Stimulated activated effector memory CD8-positive, alpha-beta T cell treated with anti-CD3 and anti-CD28 coated beads, Interleukin-12 subunit alpha, Interleukin-12 subunit beta, amount 100 ng/mL, for 72 hours (primary cell): Measurements from ENCODE around the gene MRFAP1.
"Not testable (repeated sequence)": the region's sequence is repeated elsewhere in the genome, so short reads cannot be mapped to it uniquely, and the experiment has no call there.

Experiments used
- ATAC-seq: fragments of 150-1000 bp; cut with Tn5 transposase; 2 replicates; pipeline ENCODE4 v1.10.0; 2021
- DNase-seq, 2 donors: peaks; one replicate each; pipeline ENCODE4 v3.0.0; 2021 to 2022; ENCODE audit warnings: low spot score in 2 of 2
- H3K27ac Mint-ChIP-seq: one replicate; pipeline ENCODE4 v1.8.0; 2022; ENCODE audit warnings: mild to moderate bottlenecking, mixed read lengths
- H3K36me3 Mint-ChIP-seq: one replicate; pipeline ENCODE4 v1.8.0; 2022; ENCODE audit warnings: mild to moderate bottlenecking, mixed read lengths
- H3K4me1 Mint-ChIP-seq: one replicate; pipeline ENCODE4 v1.8.0; 2022; ENCODE audit warnings: mixed read lengths
- H3K4me3 Mint-ChIP-seq: one replicate; pipeline ENCODE4 v1.8.0; 2022; ENCODE audit warnings: mild to moderate bottlenecking, mixed read lengths
- H3K9me3 Mint-ChIP-seq: one replicate; pipeline ENCODE4 v1.8.0; 2022; ENCODE audit warnings: mixed read lengths

The MRFAP1 gene

GRCh38 chr4:6643141-6643847 is 2.8 kb downstream of the MRFAP1 start:
- H3K4me3 Mint-ChIP-seq: peak overlapping the region; percentile 100
- H3K36me3 Mint-ChIP-seq: peaks cover 49% of the 10 kb centered on the region
- no peak for DNase-seq
- peak overlapping the region; percentile 100 for H3K27ac Mint-ChIP-seq
- ATAC-seq: no peak
- H3K9me3 Mint-ChIP-seq: no peaks in the 10 kb centered on the region
- peaks cover 46% of the 10 kb centered on the region for H3K4me1 Mint-ChIP-seq

- H3K27ac Mint-ChIP-seq: peak overlapping the region; percentile 38
- ATAC-seq: no peak
- no peak for DNase-seq
- H3K9me3 Mint-ChIP-seq: no peaks in the 10 kb centered on the region
- H3K4me1 Mint-ChIP-seq: peaks cover 46% of the 10 kb centered on the region
- H3K4me3 Mint-ChIP-seq: no peak overlapping the region
- peaks cover 47% of the 10 kb centered on the region for H3K36me3 Mint-ChIP-seq
These were observed 4.5 kb downstream of the MRFAP1 start for GRCh38 chr4:6644792-6645530.

GRCh38 chr4:6647169-6647568 is 6.7 kb downstream of the MRFAP1 start:
- H3K27ac Mint-ChIP-seq: peak overlapping the region; percentile 51
- H3K4me3 Mint-ChIP-seq: no peak overlapping the region
- DNase-seq (no peak), ATAC-seq (no peak)
- peaks cover 24% of the 10 kb centered on the region for H3K4me1 Mint-ChIP-seq
- H3K9me3 Mint-ChIP-seq: no peaks in the 10 kb centered on the region
- peaks cover 25% of the 10 kb centered on the region for H3K36me3 Mint-ChIP-seq

- no peak for DNase-seq
- peaks cover 20% of the 10 kb centered on the region for H3K36me3 Mint-ChIP-seq
- H3K27ac Mint-ChIP-seq: peak overlapping the region; percentile 51
- H3K4me1 Mint-ChIP-seq: peaks cover 20% of the 10 kb centered on the region
- H3K4me3 Mint-ChIP-seq: no peak overlapping the region
- H3K9me3 Mint-ChIP-seq: no peaks in the 10 kb centered on the region
- no peak for ATAC-seq
These were observed 7.2 kb downstream of the MRFAP1 start for GRCh38 chr4:6647582-6648230.

- DNase-seq (no peak), ATAC-seq (no peak)
- no peak overlapping the region for H3K27ac Mint-ChIP-seq
- H3K4me3 Mint-ChIP-seq: no peak overlapping the region
- H3K9me3 Mint-ChIP-seq: no peaks in the 10 kb centered on the region
- H3K4me1 Mint-ChIP-seq: peaks cover 6% of the 10 kb centered on the region
- H3K36me3 Mint-ChIP-seq: peaks cover 5% of the 10 kb centered on the region
These were observed 8.7 kb downstream of the MRFAP1 start for GRCh38 chr4:6649216-6649615.

GRCh38 chr4:6654211-6654610 is 13.7 kb downstream of the MRFAP1 start:
- not testable (repeated sequence) for ATAC-seq, DNase-seq, H3K27ac Mint-ChIP-seq, H3K36me3 Mint-ChIP-seq, H3K9me3 Mint-ChIP-seq, H3K4me3 Mint-ChIP-seq, H3K4me1 Mint-ChIP-seq

GRCh38 chr4:6655291-6655690 is 14.8 kb downstream of the MRFAP1 start:
- not testable (repeated sequence) for H3K4me1 Mint-ChIP-seq, H3K27ac Mint-ChIP-seq, ATAC-seq, H3K36me3 Mint-ChIP-seq, H3K4me3 Mint-ChIP-seq, H3K9me3 Mint-ChIP-seq, DNase-seq

GRCh38 chr4:6655924-6656323 is 15.4 kb downstream of the MRFAP1 start:
- Mint-ChIP-seq H3K36me3 (no peaks in the 10 kb centered on the region), H3K4me3 (no peak overlapping the region), H3K27ac (no peak overlapping the region), H3K9me3 (no peaks in the 10 kb centered on the region), H3K4me1 (no peaks in the 10 kb centered on the region)
- ATAC-seq: no peak
- DNase-seq: no peak

- Mint-ChIP-seq H3K4me1 (no peaks in the 10 kb centered on the region), H3K9me3 (no peaks in the 10 kb centered on the region), H3K36me3 (no peaks in the 10 kb centered on the region), H3K4me3 (peak overlapping the region; percentile 64), H3K27ac (no peak overlapping the region)
- no peak for DNase-seq
- no peak for ATAC-seq
These were observed 17.0 kb downstream of the MRFAP1 start for GRCh38 chr4:6657242-6658208.

- ATAC-seq (no peak), DNase-seq (no peak)
- Mint-ChIP-seq H3K4me1 (no peaks in the 10 kb centered on the region), H3K27ac (no peak overlapping the region), H3K36me3 (no peaks in the 10 kb centered on the region), H3K4me3 (peak overlapping the region; percentile 64), H3K9me3 (no peaks in the 10 kb centered on the region)
These were observed 17.7 kb downstream of the MRFAP1 start for GRCh38 chr4:6658209-6658595.

- ATAC-seq (peak; percentile 88), DNase-seq (peak; percentile 51 to 67)
- H3K36me3 Mint-ChIP-seq: no peaks in the 10 kb centered on the region
- H3K4me3 Mint-ChIP-seq: peak overlapping the region; percentile 64
- no peaks in the 10 kb centered on the region for H3K4me1 Mint-ChIP-seq
- no peak overlapping the region for H3K27ac Mint-ChIP-seq
- no peaks in the 10 kb centered on the region for H3K9me3 Mint-ChIP-seq
These were observed 18.2 kb downstream of the MRFAP1 start for GRCh38 chr4:6658597-6659075.

- ATAC-seq (no peak), DNase-seq (no peak)
- Mint-ChIP-seq H3K27ac (no peak overlapping the region), H3K9me3 (no peaks in the 10 kb centered on the region), H3K4me1 (no peaks in the 10 kb centered on the region), H3K36me3 (no peaks in the 10 kb centered on the region), H3K4me3 (no peak overlapping the region)
These were observed 19.4 kb downstream of the MRFAP1 start for GRCh38 chr4:6659897-6660296.

- no peaks in the 10 kb centered on the region for H3K4me1 Mint-ChIP-seq
- no peak for DNase-seq
- H3K27ac Mint-ChIP-seq: no peak overlapping the region
- no peak overlapping the region for H3K4me3 Mint-ChIP-seq
- H3K9me3 Mint-ChIP-seq: no peaks in the 10 kb centered on the region
- no peaks in the 10 kb centered on the region for H3K36me3 Mint-ChIP-seq
- no peak for ATAC-seq
These were observed 19.9 kb downstream of the MRFAP1 start for GRCh38 chr4:6660430-6660829.

GRCh38 chr4:6662591-6662990 is 22.1 kb downstream of the MRFAP1 start:
- no peaks in the 10 kb centered on the region for H3K4me1 Mint-ChIP-seq
- DNase-seq (no peak), ATAC-seq (no peak)
- H3K4me3 Mint-ChIP-seq: no peak overlapping the region
- H3K9me3 Mint-ChIP-seq: no peaks in the 10 kb centered on the region
- H3K36me3 Mint-ChIP-seq: no peaks in the 10 kb centered on the region
- H3K27ac Mint-ChIP-seq: no peak overlapping the region
